K562 (cell line): Measurements from ENCODE around the gene BHLHE23. TPM values are rescaled to one million over a fixed set of nuclear protein-coding genes. Genes with fewer than 3 reads are reported as not detected.

Source experiments
- ARID2 ChIP-seq: fragments of 450-650 bp; IDR thresholded peaks from 2 replicates; pipeline ENCODE4 v1.6.1; 2017; ENCODE audit warnings: antibody characterized with exemption, mild to moderate bottlenecking
- BHLHE40 ChIP-seq: IDR thresholded peaks from 2 replicates; pipeline ENCODE4 v1.6.1; 2011; ENCODE audit warnings: low read length, improper control_type of control experiment
- DMBX1 ChIP-seq: fragments of 250-450 bp; sonication (Bioruptor Pico); IDR thresholded peaks from 2 replicates; pipeline ENCODE4 v1.8.0; 2022; ENCODE audit warnings: inconsistent platforms, mild to moderate bottlenecking, moderate library complexity, borderline replicate concordance
- FOXO4 ChIP-seq: fragments of 450-650 bp; formaldehyde crosslinking; IDR thresholded peaks from 2 replicates; pipeline ENCODE4 v1.4.0; 2020; ENCODE audit warnings: mild to moderate bottlenecking, moderate library complexity
- HNRNPL ChIP-seq: fragments of 200-400 bp; formaldehyde crosslinking; IDR thresholded peaks from 2 replicates; pipeline ENCODE4 v1.6.1; 2017; ENCODE audit warnings: low read depth, mild to moderate bottlenecking, low read length
- HOXB6 ChIP-seq: fragments of 250-450 bp; sonication (Bioruptor Pico); IDR thresholded peaks from 2 replicates; pipeline ENCODE4 v1.5.1; 2022; ENCODE audit warnings: mild to moderate bottlenecking, borderline replicate concordance
- ILK ChIP-seq: fragments of 450-650 bp; IDR thresholded peaks from 2 replicates; pipeline ENCODE4 v1.6.1; 2016; ENCODE audit warnings: missing genetic modification characterization, low read depth, mild to moderate bottlenecking, missing compliant biosample characterization, moderate library complexity, borderline replicate concordance
- MCM7 ChIP-seq, 2 experiments: fragments of 450-650 bp; IDR thresholded peaks; 2 replicates each; pipeline ENCODE4 v1.6.1; 2016 to 2018
- NR3C1 ChIP-seq: sonication (generic); formaldehyde crosslinking; IDR thresholded peaks from 2 replicates; pipeline ENCODE4 v1.8.1; 2022; ENCODE audit warnings: missing genetic modification reagents
- PCBP2 ChIP-seq: fragments of 200-400 bp; formaldehyde crosslinking; IDR thresholded peaks from 2 replicates; pipeline ENCODE4 v1.6.1; 2018; ENCODE audit warnings: low read length, low read depth, mild to moderate bottlenecking, moderate library complexity; ENCODE audit not compliant: poor library complexity, severe bottlenecking
- RAD21 ChIP-seq, 2 experiments: fragments of 250-450 bp in 1 of 2; fragments of 450-650 bp in 1 of 2; sonication (Bioruptor Pico) in 1 of 2; formaldehyde crosslinking in 1 of 2; IDR thresholded peaks in 1 of 2; conservative IDR thresholded peaks in 1 of 2; 2 replicates each; pipeline versions ENCODE4 v1.4.0 to v1.8.0; 2020 to 2022; ENCODE audit warnings: mild to moderate bottlenecking in 2 of 2, moderate library complexity in 1 of 2
- RAD51 ChIP-seq: fragments of 450-650 bp; IDR thresholded peaks from 2 replicates; pipeline ENCODE4 v1.7.1; 2016; ENCODE audit warnings: low read depth, mild to moderate bottlenecking, borderline replicate concordance
- SMC3 ChIP-seq: conservative IDR thresholded peaks from 2 replicates; pipeline ENCODE4 v1.6.1; 2011; ENCODE audit warnings: low read depth, low read length, improper control_type of control experiment; ENCODE audit not compliant: insufficient read depth
- SRSF1 ChIP-seq: fragments of 200-400 bp; formaldehyde crosslinking; IDR thresholded peaks from 2 replicates; pipeline ENCODE4 v1.6.1; 2017; ENCODE audit warnings: mild to moderate bottlenecking, low read depth, low read length, moderate library complexity
- TCF7 ChIP-seq: sonication (generic); IDR thresholded peaks from 2 replicates; pipeline ENCODE4 v1.6.1; 2016; ENCODE audit warnings: antibody characterized with exemption, borderline replicate concordance
- TSC22D4 ChIP-seq: fragments of 450-650 bp; IDR thresholded peaks from 2 replicates; pipeline ENCODE4 v1.6.1; 2016; ENCODE audit warnings: missing genetic modification characterization, missing biosample characterization, control low read depth
- ZBED1 ChIP-seq: IDR thresholded peaks from 2 replicates; pipeline ENCODE4 v1.6.1; 2014
- ZEB2 ChIP-seq: fragments of 450-650 bp; IDR thresholded peaks from 2 replicates; pipeline ENCODE4 v1.6.1; 2016
- ZFP30 ChIP-seq: fragments of 250-450 bp; sonication (Bioruptor Pico); IDR thresholded peaks from 2 replicates; pipeline ENCODE4 v1.8.0; 2022; ENCODE audit warnings: moderate library complexity, mild to moderate bottlenecking, inconsistent platforms, borderline replicate concordance
- ZNF134 ChIP-seq: fragments of 250-450 bp; sonication (Bioruptor Pico); conservative IDR thresholded peaks from 2 replicates; pipeline ENCODE4 v1.4.0; 2020
- ZNF324 ChIP-seq: fragments of 250-450 bp; sonication (Bioruptor Pico); IDR thresholded peaks from 2 replicates; pipeline ENCODE4 v1.4.0; 2020; ENCODE audit warnings: mild to moderate bottlenecking
- ZNF431 ChIP-seq: sonication (generic); formaldehyde crosslinking; IDR thresholded peaks from 2 replicates; pipeline ENCODE4 v1.8.0; 2022; ENCODE audit warnings: mild to moderate bottlenecking, missing genetic modification reagents
- ZNF561 ChIP-seq: fragments of 450-650 bp; formaldehyde crosslinking; conservative IDR thresholded peaks from 2 replicates; pipeline ENCODE4 v1.4.0; 2020; ENCODE audit warnings: mild to moderate bottlenecking, moderate library complexity
- ZNF583 ChIP-seq: fragments of 250-450 bp; sonication (Bioruptor Pico); IDR thresholded peaks from 2 replicates; pipeline ENCODE4 v1.4.0; 2020
- polyA plus RNA-seq, 8 experiments: library from polyadenylated mRNA; depleted of rRNA in 4 of 8; stranded (reverse) in 5 of 8; unstranded in 3 of 8; fragments of >200 nt; fragmentation: Nextera tagmentation in 2 of 8; fragmentation: Illumina TruSeq in 1 of 8; extraction: Ambion mirVana in 2 of 8; extraction: Trizol in 1 of 8; gene quantifications; 2 replicates each; pipeline versions ENCODE4 v1.2.1 to v1.2.3, GENCODE V29; 2011 to 2014; ENCODE audit warnings: inconsistent platforms in 1 of 8, missing spikeins in 1 of 8
- total RNA-seq, 7 experiments: library from RNA; depleted of rRNA in 6 of 7; stranded (reverse); fragments of >200 nt in 6 of 7; fragmentation: Illumina TruSeq in 2 of 7; extraction: Trizol in 2 of 7; gene quantifications; 2 replicates each; pipeline versions ENCODE4 v1.2.1 to v1.2.3, GENCODE V29; 2011 to 2021; ENCODE audit warnings: low replicate concordance in 1 of 7
- TF ChIP-seq, protein P1 (sequence below): sonication (generic); formaldehyde crosslinking; IDR thresholded peaks from 2 replicates; pipeline ENCODE4 v1.8.0; 2022; ENCODE audit warnings: mild to moderate bottlenecking, low read depth, missing genetic modification reagents
- TF ChIP-seq, protein P2 (sequence below), 2 experiments: fragments of 250-450 bp in 1 of 2; fragments of 450-650 bp in 1 of 2; sonication (Bioruptor Pico) in 1 of 2; IDR thresholded peaks; 2 replicates each; pipeline versions ENCODE4 v1.6.1 to v1.8.0; 2016 to 2021; ENCODE audit warnings: mild to moderate bottlenecking in 2 of 2, moderate library complexity in 2 of 2, missing compliant biosample characterization in 1 of 2, missing genetic modification characterization in 1 of 2

Gene BHLHE23
- total and polyA plus RNA-seq, 9 of the 15 experiments (the other 6 are each of a cell fraction or from before 2014, with no cell fraction given) = not detected

- TF ChIP-seq FOXO4 (CRISPR knock-in tag) (no peak), ILK (tag) (no peak), DMBX1 (no peak), ZBED1 (no peak), ZNF134 (CRISPR knock-in tag) (no peak), ZNF561 (CRISPR knock-in tag) (no peak), MCM7 (IDR thresholded peaks at IDR 0.05) (no peak), ZNF583 (CRISPR knock-in tag) (no peak), HOXB6 (CRISPR knock-in tag) (no peak), ARID2 (peak; percentile 81), HNRNPL (no peak), RAD21 (CRISPR knock-in tag; conservative IDR thresholded peaks at IDR 0.05 in 1 of 2, IDR thresholded peaks at IDR 0.05 in 1 of 2) (peak; percentile 76 to 93), ZEB2 (no peak), PCBP2 (no peak), ZNF324 (CRISPR knock-in tag) (no peak), ZFP30 (CRISPR knock-in tag) (no peak), TSC22D4 (tag) (0 out of 2 replicates have a peak, but pooled peaks have one; percentile 14), BHLHE40 (peak; percentile 50; the same call in 1 of the 2 replicates), RAD51 (no peak), ZNF431 (CRISPR knock-in tag) (no peak), SMC3 (peak; percentile 90), NR3C1 (CRISPR knock-in tag) (no peak), SRSF1 (no peak), TCF7 (peak; percentile 58; the same call in 1 of the 2 replicates)
- TF ChIP-seq, protein P1, sequence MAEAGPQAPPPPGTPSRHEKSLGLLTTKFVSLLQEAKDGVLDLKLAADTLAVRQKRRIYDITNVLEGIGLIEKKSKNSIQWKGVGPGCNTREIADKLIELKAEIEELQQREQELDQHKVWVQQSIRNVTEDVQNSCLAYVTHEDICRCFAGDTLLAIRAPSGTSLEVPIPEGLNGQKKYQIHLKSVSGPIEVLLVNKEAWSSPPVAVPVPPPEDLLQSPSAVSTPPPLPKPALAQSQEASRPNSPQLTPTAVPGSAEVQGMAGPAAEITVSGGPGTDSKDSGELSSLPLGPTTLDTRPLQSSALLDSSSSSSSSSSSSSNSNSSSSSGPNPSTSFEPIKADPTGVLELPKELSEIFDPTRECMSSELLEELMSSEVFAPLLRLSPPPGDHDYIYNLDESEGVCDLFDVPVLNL = no peak
- TF ChIP-seq, protein P2, sequence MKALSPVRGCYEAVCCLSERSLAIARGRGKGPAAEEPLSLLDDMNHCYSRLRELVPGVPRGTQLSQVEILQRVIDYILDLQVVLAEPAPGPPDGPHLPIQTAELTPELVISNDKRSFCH (CRISPR knock-in tag; IDR thresholded peaks at IDR 0.05) = no peak
- TF ChIP-seq, protein P2 (tag; IDR thresholded peaks at IDR 0.05) = no peak
Observed at GRCh38 chr20:62971950-62972844, 34.6 kb downstream of the BHLHE23 start (continued).
